Activated CD4-positive, alpha-beta T cell treated with anti-CD3 and anti-CD28 coated beads, Interleukin-2, Interleukin-4, amounts not matched to agents 100 ng/mL and 50 ng/mL, durations not matched to agents 16 hours and 8 hours (primary cell): ENCODE results near the gene FGF14.
"Not testable (repeated sequence)": the region's sequence is repeated elsewhere in the genome, so short reads cannot be mapped to it uniquely, and the experiment has no call there.

Source experiments
- DNase-seq: peaks from one replicate; pipeline ENCODE4 v3.0.0-alpha.2; 2020; ENCODE audit warnings: low spot score

The FGF14 gene

GRCh38 chr13:102136735-102137296 is 265.0 kb downstream of the FGF14 start:
- no peak for DNase-seq

- DNase-seq: no peak
These were observed 269.0 kb downstream of the FGF14 start for GRCh38 chr13:102132777-102133295.

GRCh38 chr13:102131246-102131645 is 270.6 kb downstream of the FGF14 start:
- no peak for DNase-seq

- no peak for DNase-seq
These were observed 273.5 kb downstream of the FGF14 start for GRCh38 chr13:102128216-102128810.

- DNase-seq: no peak
These were observed 274.7 kb downstream of the FGF14 start for GRCh38 chr13:102127153-102127552.

- DNase-seq: no peak
These were observed 279.7 kb downstream of the FGF14 start for GRCh38 chr13:102122147-102122546.

GRCh38 chr13:102117175-102117831 is 284.5 kb downstream of the FGF14 start:
- no peak for DNase-seq

GRCh38 chr13:102103469-102103868 is 298.4 kb downstream of the FGF14 start:
- no peak for DNase-seq

GRCh38 chr13:102100234-102100633 is 301.6 kb downstream of the FGF14 start:
- DNase-seq: no peak

GRCh38 chr13:102097708-102098107 is 304.1 kb downstream of the FGF14 start:
- DNase-seq: no peak

GRCh38 chr13:102093288-102093687 is 308.6 kb downstream of the FGF14 start:
- not testable (repeated sequence) for DNase-seq

GRCh38 chr13:102091231-102091630 is 310.6 kb downstream of the FGF14 start:
- no peak for DNase-seq

GRCh38 chr13:102090532-102090931 is 311.3 kb downstream of the FGF14 start:
- DNase-seq: no peak

GRCh38 chr13:102089722-102090121 is 312.1 kb downstream of the FGF14 start:
- DNase-seq: no peak

- no peak for DNase-seq
These were observed 312.7 kb downstream of the FGF14 start for GRCh38 chr13:102089177-102089576.

- no peak for DNase-seq
These were observed 328.6 kb downstream of the FGF14 start for GRCh38 chr13:102073251-102073650.

GRCh38 chr13:102071711-102072110 is 330.1 kb downstream of the FGF14 start:
- DNase-seq: no peak

- DNase-seq: not testable (repeated sequence)
These were observed 333.5 kb downstream of the FGF14 start for GRCh38 chr13:102068323-102068722.

- DNase-seq: no peak
These were observed 346.6 kb downstream of the FGF14 start for GRCh38 chr13:102055090-102055779.

- no peak for DNase-seq
These were observed 352.0 kb downstream of the FGF14 start for GRCh38 chr13:102049853-102050252.

- DNase-seq: no peak
These were observed 356.1 kb downstream of the FGF14 start for GRCh38 chr13:102045731-102046130.

- DNase-seq: no peak
These were observed 359.1 kb downstream of the FGF14 start for GRCh38 chr13:102042746-102043145.

GRCh38 chr13:102041544-102041943 is 360.3 kb downstream of the FGF14 start:
- no peak for DNase-seq
